Uterus (tissue), 2 donors: Measurements from ENCODE around the gene FNIP1.
"Not testable (repeated sequence)": the region's sequence is repeated elsewhere in the genome, so short reads cannot be mapped to it uniquely, and the experiment has no call there.

Experiments used
- CTCF ChIP-seq, 4 experiments: fragments of 200-600 bp in 2 of 4; fragments of 450-650 bp in 2 of 4; sonication (generic) in 2 of 4; IDR thresholded peaks; one replicate each; pipeline ENCODE4 v1.5.1; 2016 to 2019; ENCODE audit warnings: antibody characterized with exemption in 4 of 4, mild to moderate bottlenecking in 2 of 4, moderate library complexity in 1 of 4
- POLR2A ChIP-seq, 2 donors: fragments of 450-650 bp; IDR thresholded peaks; one replicate each; pipeline ENCODE4 v1.6.1; 2016; ENCODE audit warnings: antibody characterized with exemption in 2 of 2, mild to moderate bottlenecking in 1 of 2, moderate library complexity in 1 of 2

GRCh38 chr5:131678273-131678672 lies 118.5 kb downstream of the FNIP1 start:
- TF ChIP-seq CTCF, POLR2A (IDR thresholded peaks at IDR 0.05): not testable (repeated sequence)
